Astrocyte (in vitro differentiated cells and primary cell): ENCODE data around the gene MKRN2. TPM values are rescaled to one million over a fixed set of nuclear protein-coding genes. Genes with fewer than 3 reads are reported as not detected.

Experiments
- DNase-seq: peaks from one replicate; pipeline ENCODE4 v3.0.0-alpha.2; 2010; ENCODE audit warnings: low read depth
- FAIRE-seq: peaks from 2 replicates; lab custom pipeline; 2011; peaks lifted over from hg19 to GRCh38; lab: Jason Lieb, UNC
- H2AFZ ChIP-seq: 2 replicates; pipeline ENCODE4 v1.6.0; 2012; ENCODE audit warnings: low read depth, low read length, inconsistent platforms
- H3K27ac ChIP-seq: 2 replicates; pipeline ENCODE4 v1.5.1; 2011; ENCODE audit warnings: low read depth, low read length, inconsistent platforms
- H3K27me3 ChIP-seq: 2 replicates; pipeline ENCODE4 v1.6.0; 2011; ENCODE audit warnings: low read length, inconsistent platforms; ENCODE audit not compliant: insufficient read depth
- H3K36me3 ChIP-seq: 2 replicates; pipeline ENCODE4 v1.5.1; 2011; ENCODE audit warnings: low read length, inconsistent platforms; ENCODE audit not compliant: insufficient read depth
- H3K4me1 ChIP-seq: 2 replicates; pipeline ENCODE4 v1.5.1; 2011; ENCODE audit warnings: low read length, inconsistent platforms; ENCODE audit not compliant: insufficient read depth
- H3K4me2 ChIP-seq: 2 replicates; pipeline ENCODE4 v1.6.0; 2012; ENCODE audit warnings: low read length, inconsistent platforms
- H3K4me3 ChIP-seq: 2 replicates; pipeline ENCODE4 v1.5.1; 2011; ENCODE audit warnings: low read depth, mild to moderate bottlenecking, low read length, inconsistent platforms; ENCODE audit not compliant: insufficient read depth
- H3K79me2 ChIP-seq: 2 replicates; pipeline ENCODE4 v1.6.0; 2012; ENCODE audit warnings: mild to moderate bottlenecking, low read length, inconsistent platforms; ENCODE audit not compliant: insufficient read depth
- H3K9ac ChIP-seq: 2 replicates; pipeline ENCODE4 v1.6.0; 2012; ENCODE audit warnings: mild to moderate bottlenecking, low read length, inconsistent platforms
- H3K9me3 ChIP-seq: 2 replicates; pipeline ENCODE4 v1.5.1; 2012; ENCODE audit warnings: low read depth, mild to moderate bottlenecking, low read length, inconsistent platforms; ENCODE audit not compliant: insufficient read depth
- H4K20me1 ChIP-seq: 2 replicates; pipeline ENCODE4 v1.6.0; 2012; ENCODE audit warnings: low read length, inconsistent platforms; ENCODE audit not compliant: insufficient read depth
- H3K27ac Mint-ChIP-seq: one replicate; pipeline ENCODE4 v1.8.0; 2021; ENCODE audit warnings: mild to moderate bottlenecking, mixed read lengths; ENCODE audit not compliant: unreplicated experiment
- H3K27me3 Mint-ChIP-seq: one replicate; pipeline ENCODE4 v1.8.0; 2021; ENCODE audit warnings: low read depth, mixed read lengths; ENCODE audit not compliant: unreplicated experiment
- H3K36me3 Mint-ChIP-seq: one replicate; pipeline ENCODE4 v1.8.0; 2021; ENCODE audit warnings: low read depth, mixed read lengths; ENCODE audit not compliant: unreplicated experiment
- H3K4me1 Mint-ChIP-seq: one replicate; pipeline ENCODE4 v1.8.0; 2021; ENCODE audit warnings: low read depth, mixed read lengths; ENCODE audit not compliant: unreplicated experiment
- H3K4me3 Mint-ChIP-seq: one replicate; pipeline ENCODE4 v1.8.0; 2021; ENCODE audit warnings: mild to moderate bottlenecking, moderate library complexity, mixed read lengths; ENCODE audit not compliant: unreplicated experiment
- H3K9me3 Mint-ChIP-seq: one replicate; pipeline ENCODE4 v1.8.0; 2021; ENCODE audit warnings: mild to moderate bottlenecking, mixed read lengths; ENCODE audit not compliant: unreplicated experiment
- EZH2 ChIP-seq: IDR thresholded peaks from 2 replicates; pipeline ENCODE4 v1.6.1; 2012; ENCODE audit warnings: mild to moderate bottlenecking, low read length, inconsistent platforms; ENCODE audit not compliant: insufficient read depth
- total RNA-seq: library from RNA; stranded (reverse); gene quantifications from 2 replicates; pipeline ENCODE4 v1.2.1, GENCODE V29; 2021
- TF ChIP-seq, protein P1 (sequence below): IDR thresholded peaks from 2 replicates; pipeline ENCODE4 v1.5.1; 2011; ENCODE audit warnings: low read depth, mild to moderate bottlenecking, inconsistent platforms, low read length, moderate library complexity; ENCODE audit not compliant: insufficient read depth

Gene MKRN2
- total RNA-seq, 1 donor from 2014 or later, result 36.7 TPM

DNA sequence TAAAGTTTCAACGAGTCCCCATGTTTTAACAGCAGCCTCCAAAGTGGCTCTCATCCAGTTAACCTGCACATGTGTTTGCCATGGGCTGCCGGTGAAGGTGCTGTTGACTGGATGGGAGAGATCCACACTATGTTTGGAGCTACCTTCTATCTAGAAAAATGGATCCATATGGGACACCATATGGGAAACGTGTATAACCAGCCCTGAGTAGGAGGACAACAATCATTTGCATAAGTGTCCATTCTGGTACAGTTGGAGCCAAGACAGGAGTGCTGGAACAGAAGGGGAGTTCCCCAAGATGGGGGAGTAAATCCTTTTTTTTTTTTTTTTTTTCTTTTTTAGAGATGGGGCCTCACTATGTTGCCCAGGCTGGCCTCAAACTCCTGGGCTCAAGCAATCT lies 36.6 kb downstream of the MKRN2 start:
- H3K36me3 ChIP-seq, result peaks cover 50% of the 10 kb centered on the region
- H3K36me3 Mint-ChIP-seq, result peaks cover 28% of the 10 kb centered on the region

DNA sequence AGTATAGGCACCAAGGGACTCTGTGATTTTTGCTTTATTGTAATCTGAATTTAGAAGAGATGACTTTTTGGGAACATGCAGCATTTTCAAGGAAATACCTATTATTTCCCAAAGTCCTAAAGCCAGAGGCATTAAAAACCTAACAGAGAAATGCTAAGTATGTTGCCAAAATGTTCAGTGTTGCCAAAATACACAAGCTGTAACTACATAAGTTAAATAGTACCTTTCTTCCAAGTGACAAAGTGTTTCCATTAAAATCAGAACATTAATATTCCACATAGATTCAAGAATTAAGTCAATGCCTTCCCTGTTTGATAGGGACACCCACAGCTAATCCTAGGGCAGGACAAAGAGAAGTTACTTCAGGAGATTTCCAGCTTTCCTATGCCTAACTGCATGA lies 42.0 kb downstream of the MKRN2 start:
- H3K36me3 ChIP-seq, result peaks cover 52% of the 10 kb centered on the region
- TF ChIP-seq EZH2, result no peak
- TF ChIP-seq, protein P1, sequence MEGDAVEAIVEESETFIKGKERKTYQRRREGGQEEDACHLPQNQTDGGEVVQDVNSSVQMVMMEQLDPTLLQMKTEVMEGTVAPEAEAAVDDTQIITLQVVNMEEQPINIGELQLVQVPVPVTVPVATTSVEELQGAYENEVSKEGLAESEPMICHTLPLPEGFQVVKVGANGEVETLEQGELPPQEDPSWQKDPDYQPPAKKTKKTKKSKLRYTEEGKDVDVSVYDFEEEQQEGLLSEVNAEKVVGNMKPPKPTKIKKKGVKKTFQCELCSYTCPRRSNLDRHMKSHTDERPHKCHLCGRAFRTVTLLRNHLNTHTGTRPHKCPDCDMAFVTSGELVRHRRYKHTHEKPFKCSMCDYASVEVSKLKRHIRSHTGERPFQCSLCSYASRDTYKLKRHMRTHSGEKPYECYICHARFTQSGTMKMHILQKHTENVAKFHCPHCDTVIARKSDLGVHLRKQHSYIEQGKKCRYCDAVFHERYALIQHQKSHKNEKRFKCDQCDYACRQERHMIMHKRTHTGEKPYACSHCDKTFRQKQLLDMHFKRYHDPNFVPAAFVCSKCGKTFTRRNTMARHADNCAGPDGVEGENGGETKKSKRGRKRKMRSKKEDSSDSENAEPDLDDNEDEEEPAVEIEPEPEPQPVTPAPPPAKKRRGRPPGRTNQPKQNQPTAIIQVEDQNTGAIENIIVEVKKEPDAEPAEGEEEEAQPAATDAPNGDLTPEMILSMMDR, result no peak
- DNase-seq, result no peak
- H2AFZ ChIP-seq, result no peak overlapping the region
- peaks cover 7% of the 10 kb centered on the region for H3K79me2 ChIP-seq
- H3K4me3 ChIP-seq, result no peak overlapping the region
- Mint-ChIP-seq H3K4me3 (no peak overlapping the region), H3K36me3 (peaks cover 25% of the 10 kb centered on the region), H3K9me3 (no peaks in the 10 kb centered on the region), H3K27me3 (no peaks in the 10 kb centered on the region), H3K27ac (no peak overlapping the region), H3K4me1 (no peaks in the 10 kb centered on the region)
- H4K20me1 ChIP-seq, result peaks cover 18% of the 10 kb centered on the region
- no peaks in the 10 kb centered on the region for H3K4me1 ChIP-seq
- H3K27ac ChIP-seq, result no peak overlapping the region
- no peaks in the 10 kb centered on the region for H3K9me3 ChIP-seq
- no peak for FAIRE-seq
- H3K9ac ChIP-seq, result no peak overlapping the region
- H3K4me2 ChIP-seq, result no peak overlapping the region
- no peaks in the 10 kb centered on the region for H3K27me3 ChIP-seq

More for the DNA sequence above, 36.6 kb downstream of the MKRN2 start:
- FAIRE-seq (no peak), DNase-seq (no peak)
- Histone ChIP-seq H3K9ac (no peak overlapping the region), H3K4me3 (no peak overlapping the region), H3K4me2 (no peak overlapping the region), H4K20me1 (peaks cover 27% of the 10 kb centered on the region), H3K4me1 (no peaks in the 10 kb centered on the region), H3K27ac (no peak overlapping the region), H3K79me2 (peaks cover 8% of the 10 kb centered on the region), H3K27me3 (no peaks in the 10 kb centered on the region), H3K9me3 (no peaks in the 10 kb centered on the region), H2AFZ (no peak overlapping the region)
- no peak overlapping the region for H3K4me3 Mint-ChIP-seq
- no peak for TF ChIP-seq EZH2
- TF ChIP-seq, protein P1, result no peak
- H3K9me3 Mint-ChIP-seq, result no peaks in the 10 kb centered on the region
- H3K27ac Mint-ChIP-seq, result no peak overlapping the region
- peaks cover 1% of the 10 kb centered on the region for H3K4me1 Mint-ChIP-seq
- H3K27me3 Mint-ChIP-seq, result no peaks in the 10 kb centered on the region

DNA sequence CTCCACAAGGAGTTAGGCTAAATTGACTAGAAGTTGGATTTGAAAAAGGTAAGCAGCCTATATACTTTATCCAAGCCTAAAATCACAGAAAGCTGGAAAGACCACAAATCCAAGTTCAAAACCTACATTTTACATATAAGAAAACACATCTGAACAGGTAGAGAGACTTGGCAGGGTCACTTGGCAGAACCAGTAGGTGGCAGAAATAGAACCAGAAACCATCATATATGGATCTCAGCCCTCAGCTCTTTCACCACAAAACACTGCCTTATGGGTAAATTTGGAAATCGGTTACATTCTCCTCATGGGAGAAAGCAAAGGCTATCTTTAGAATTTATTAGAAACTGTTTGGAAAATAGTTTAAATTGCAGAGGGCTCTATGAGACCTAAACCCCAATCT lies 44.2 kb downstream of the MKRN2 start:
- Mint-ChIP-seq H3K4me3 (no peak overlapping the region), H3K27me3 (no peaks in the 10 kb centered on the region), H3K27ac (no peak overlapping the region), H3K4me1 (no peaks in the 10 kb centered on the region), H3K9me3 (no peaks in the 10 kb centered on the region), H3K36me3 (peaks cover 17% of the 10 kb centered on the region)
- Histone ChIP-seq H4K20me1 (peaks cover 22% of the 10 kb centered on the region), H3K4me3 (no peak overlapping the region), H3K4me2 (no peak overlapping the region), H3K27me3 (no peaks in the 10 kb centered on the region), H3K36me3 (peaks cover 56% of the 10 kb centered on the region), H2AFZ (no peak overlapping the region), H3K9me3 (no peaks in the 10 kb centered on the region), H3K27ac (no peak overlapping the region), H3K4me1 (no peaks in the 10 kb centered on the region), H3K79me2 (peaks cover 8% of the 10 kb centered on the region), H3K9ac (no peak overlapping the region)
- DNase-seq (no peak), FAIRE-seq (no peak)
- TF ChIP-seq, protein P1, result no peak
- no peak for TF ChIP-seq EZH2
